IPS DF 19.7 (cell line): Measurements from ENCODE around the gene BAG1.

Source experiments
- DNase-seq: peaks from one replicate; pipeline ENCODE4 v3.0.0-alpha.2; 2013; ENCODE audit warnings: low read depth, low spot score

Gene BAG1

DNA sequence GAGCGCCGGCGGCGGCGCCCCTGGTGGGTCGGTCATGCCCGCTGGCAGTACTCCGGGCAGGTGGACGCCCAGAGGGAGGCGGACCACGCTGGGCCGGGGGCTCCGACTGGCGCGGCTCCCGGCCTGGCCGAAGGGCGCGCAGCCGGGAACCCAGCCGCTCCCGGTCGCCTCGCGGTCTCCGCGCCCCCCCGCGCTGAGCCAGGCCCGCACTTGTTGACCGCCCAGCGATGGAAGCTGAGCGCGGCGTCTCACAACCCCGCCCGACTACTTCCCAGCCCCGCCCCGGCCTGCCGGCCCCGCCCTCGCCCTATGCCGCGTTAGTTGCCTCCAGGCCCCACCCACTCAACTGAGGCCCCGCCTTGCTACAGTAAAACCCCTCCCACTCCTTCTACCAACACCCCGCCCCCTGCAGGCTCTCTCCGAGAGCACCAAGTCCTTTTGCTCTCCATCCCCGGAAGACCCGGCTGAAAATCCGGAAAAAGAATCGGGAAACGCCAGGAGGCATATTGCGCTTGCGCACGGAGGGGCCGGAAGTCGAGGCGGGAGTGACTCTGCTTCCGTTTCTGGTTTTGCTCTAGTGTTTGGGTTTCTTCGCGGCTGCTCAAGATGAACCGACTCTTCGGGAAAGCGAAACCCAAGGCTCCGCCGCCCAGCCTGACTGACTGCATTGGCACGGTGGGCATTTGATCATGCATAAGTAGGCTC lies at the start of gene BAG1, which contains the start of gene CHMP5:
TSS of gene BAG1 (minus strand) at position 236 of the 705 bp plus-strand sequence.
TSS of gene CHMP5 (plus strand) at position 577 of the 705 bp plus-strand sequence. CDS start at position 607, 30 bp downstream.
- peak; percentile 91 for DNase-seq

DNA sequence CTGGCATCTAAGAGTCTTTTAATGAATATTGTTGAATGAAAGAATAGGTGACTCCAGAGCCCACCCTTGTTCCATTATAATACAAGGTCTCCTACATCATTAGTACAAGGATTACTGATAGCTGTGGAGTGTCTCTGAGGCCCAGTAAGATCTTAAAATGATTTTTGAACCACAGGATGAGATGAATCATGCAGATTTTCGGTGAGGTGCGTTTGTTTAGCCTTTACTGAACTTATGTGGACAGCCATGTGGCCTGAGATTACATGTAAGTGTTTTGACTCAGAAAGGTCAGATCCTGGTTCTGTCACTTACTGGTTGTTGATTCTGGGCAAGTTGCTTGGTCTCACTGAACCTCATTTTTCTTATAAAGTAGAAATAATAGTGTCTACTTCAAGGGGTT lies 47.4 kb upstream of the BAG1 start:
- no peak for DNase-seq

DNA sequence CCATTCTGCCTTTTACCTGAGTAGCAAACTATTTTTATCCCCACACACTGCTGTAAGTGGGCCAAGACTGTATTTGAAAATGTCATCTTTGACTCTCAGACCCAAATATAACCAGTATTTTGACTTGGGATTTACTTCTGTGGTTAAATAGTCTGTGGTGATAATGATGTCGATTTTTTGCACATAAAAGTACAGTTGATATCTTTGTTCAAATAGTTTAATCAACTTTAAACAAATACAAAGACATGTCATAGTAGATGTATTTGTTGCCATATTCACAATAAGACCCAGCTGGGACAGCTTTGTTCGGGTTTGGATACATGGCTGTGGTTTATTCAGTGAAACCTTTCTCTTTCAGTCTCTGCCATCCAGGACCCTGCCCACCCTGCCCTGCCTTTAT lies 46.2 kb upstream of the BAG1 start:
- DNase-seq: no peak

DNA sequence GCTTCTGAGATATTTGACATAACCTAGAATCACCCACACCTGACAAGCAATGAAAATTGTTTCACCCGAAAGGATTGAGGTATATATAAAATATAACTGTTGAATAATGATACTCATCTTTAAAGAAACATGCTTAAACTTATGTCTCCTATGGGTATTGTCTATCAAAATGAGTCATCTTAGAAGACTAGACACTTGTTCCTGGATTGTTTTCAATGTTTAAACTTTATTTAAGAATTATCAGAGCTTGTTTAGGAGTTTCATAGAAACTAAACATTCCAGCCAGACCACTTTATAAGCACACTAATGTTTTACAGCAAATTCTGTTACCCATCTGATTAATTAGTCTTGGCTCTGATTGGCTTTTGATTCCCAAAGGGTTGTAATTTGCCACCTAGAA lies 45.4 kb upstream of the BAG1 start:
- no peak for DNase-seq

DNA sequence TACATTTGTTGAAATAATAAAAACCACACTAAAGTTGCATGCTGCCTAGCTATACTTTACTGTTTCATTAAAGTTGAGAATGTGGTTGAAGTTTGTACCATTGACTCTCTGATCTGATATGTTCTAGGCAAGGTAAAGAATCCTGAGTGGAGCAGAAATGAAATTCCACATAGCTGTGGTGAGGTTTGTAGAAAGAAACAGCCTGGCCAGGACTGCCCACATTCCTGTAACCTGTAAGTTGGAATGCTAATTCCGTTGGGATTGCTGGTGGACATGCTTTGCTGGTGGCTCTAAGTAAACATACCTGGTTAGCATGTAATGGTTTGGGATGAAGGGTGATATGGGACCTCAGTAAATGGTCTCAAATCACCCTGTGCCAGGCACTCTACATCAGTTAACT lies 42.6 kb upstream of the BAG1 start:
- DNase-seq: no peak

DNA sequence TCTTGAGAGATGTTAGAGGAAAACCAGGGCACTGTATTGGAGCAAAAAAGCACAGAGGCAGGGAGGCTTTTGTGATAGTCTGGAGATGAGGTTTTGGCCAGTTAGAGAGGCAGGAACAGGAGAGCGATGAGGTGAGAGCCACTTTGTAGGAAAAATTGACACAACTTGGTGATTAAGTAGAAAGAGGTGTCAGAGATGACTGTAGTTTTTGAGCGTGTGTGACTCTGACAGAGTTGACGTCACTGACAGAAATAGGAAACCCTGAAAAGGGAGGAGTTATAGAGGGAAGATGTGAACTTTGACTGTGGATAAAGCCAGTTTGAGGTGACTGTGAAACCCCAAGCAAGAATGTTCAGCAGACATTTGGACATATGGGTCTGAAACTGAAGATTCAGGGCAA lies 41.5 kb upstream of the BAG1 start:
- DNase-seq: no peak

DNA sequence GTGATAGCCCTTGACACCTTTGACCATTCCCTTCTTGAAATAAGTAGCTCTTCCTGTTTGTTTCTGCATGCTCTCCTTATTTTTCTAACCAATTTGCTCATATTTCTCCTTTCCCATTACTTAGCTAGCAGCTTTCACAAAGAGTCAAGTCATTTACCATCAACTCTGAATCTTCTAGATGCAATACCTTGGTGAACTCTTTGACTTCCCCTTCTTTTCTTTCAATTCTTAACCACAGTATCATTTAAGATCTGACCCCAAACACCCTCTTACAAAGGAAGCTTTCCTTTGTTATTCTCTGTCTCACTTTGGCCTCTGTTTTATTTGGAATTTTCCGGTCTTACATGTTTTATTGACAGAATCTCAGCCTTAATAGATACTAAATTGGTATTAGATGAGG lies 39.9 kb upstream of the BAG1 start:
- DNase-seq: no peak

DNA sequence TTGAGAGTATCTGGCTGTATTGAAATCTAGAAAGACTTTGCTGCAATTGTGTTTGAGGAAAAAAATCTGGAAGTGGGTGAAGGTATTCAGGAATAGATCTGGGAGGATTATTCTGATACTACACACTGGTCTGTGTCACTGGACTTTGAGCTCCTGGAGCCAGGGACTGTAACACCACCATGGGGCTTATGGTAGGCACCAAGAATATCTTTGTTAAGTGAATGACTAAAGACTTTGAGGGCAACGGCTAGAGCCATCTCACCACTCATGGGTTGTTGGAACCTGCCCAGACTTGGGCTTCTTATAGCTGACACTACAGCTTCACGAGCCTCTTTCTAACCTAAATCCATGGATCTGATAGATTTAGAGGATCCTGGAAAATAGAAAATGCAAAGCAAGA lies 36.0 kb upstream of the BAG1 start:
- DNase-seq: no peak

DNA sequence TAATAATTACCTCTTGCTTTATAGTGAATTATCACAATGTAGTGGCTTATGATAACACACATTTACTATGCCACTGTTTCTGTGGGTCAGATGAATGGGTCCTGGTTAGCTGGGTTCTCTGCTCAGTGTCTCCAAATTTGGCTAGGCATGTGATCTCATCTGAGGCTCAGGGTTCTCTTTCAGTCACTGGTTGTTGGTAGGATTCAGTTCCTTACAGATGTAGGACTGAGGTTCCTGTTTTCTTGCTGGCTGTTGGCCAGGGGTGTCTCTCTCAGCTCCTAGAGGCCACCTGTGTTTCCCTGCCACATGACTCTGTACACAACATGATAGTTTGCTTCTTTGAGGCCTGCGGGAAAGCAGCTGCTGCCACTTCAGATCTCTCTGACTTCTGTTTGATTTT lies 32.9 kb upstream of the BAG1 start:
- no peak for DNase-seq

DNA sequence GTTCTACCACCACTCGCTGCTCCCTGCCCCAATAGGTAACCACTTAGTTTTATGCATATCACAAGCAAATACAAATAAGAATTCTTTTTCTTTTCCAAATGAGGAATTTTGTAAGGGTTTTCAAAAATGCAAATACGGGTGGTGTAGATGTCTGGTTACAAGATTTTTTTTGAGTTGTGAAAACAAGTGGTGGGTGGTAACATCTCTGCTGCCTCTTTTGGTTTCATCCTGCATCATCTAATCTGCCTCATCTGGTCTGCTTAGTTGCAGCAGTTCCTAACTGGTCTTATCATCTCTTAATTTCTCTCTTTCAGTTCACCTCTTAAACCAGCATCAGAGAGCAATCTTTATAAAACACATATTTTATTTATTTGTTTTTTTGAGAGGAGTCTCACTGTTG lies 31.1 kb upstream of the BAG1 start:
- no peak for DNase-seq

DNA sequence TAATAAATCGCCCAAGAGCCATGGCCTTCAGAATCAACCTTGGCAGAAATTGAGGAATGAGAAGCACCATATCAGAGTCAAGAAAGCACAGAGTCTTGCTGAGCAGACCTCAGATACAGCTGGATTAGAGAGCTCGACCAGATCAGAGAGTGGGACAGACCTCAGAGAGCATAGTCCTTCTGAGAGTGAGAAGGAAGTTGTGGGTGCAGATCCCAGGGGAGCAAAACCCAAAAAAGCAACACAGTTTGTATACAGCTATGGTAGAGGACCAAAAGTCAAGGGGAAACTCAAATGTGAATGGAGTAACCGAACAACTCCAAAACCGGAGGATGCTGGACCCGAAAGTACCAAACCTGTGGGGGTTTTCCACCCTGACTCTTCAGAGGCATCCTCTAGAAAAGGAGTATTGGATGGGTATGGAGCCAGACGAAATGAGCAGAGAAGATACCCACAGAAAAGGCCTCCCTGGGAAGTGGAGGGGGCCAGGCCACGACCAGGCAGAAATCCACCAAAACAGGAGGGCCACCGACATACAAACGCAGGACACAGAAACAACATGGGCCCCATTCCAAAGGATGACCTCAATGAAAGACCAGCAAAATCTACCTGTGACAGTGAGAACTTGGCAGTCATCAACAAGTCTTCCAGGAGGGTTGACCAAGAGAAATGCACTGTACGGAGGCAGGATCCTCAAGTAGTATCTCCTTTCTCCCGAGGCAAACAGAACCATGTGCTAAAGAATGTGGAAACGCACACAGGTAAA lies 30.3 kb upstream of the BAG1 start:
- no peak for DNase-seq

DNA sequence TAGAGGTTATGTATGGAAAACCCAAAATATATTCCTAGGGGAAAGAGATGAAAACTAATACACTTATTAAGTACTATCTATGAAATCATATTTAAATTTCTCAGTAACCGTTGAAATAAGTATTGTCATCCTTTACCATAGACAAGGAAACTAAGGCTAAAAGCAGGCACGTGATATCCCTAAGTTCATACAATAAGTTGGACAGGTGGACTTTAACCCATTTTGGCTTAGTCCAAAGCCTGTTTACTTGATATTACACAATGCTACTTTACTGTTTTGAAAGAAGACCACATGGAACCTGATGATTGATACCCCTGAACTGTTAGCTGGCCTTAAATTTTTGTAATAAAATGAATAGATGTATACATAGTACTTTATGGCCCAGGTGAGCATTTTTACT lies 29.3 kb upstream of the BAG1 start:
- no peak for DNase-seq

DNA sequence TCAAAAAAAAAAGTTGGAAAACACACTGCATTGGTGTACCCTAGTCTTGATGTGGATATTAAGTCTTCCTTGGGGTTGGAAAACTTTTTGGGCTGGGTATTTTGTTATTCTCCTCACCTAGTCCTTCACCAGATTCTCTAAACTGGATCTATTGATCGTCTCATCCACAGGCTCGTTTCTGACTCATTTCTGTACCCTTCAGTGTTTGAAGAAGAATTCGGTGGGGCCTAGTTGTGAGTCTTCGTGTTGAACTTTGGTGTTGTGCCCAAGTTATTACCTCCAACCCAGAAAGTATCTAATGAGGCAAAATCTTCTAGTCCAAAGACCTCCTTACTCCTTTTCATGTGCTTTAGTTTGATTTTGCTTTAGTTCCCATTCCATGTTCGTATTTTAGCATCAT lies 27.4 kb upstream of the BAG1 start:
- DNase-seq: no peak

DNA sequence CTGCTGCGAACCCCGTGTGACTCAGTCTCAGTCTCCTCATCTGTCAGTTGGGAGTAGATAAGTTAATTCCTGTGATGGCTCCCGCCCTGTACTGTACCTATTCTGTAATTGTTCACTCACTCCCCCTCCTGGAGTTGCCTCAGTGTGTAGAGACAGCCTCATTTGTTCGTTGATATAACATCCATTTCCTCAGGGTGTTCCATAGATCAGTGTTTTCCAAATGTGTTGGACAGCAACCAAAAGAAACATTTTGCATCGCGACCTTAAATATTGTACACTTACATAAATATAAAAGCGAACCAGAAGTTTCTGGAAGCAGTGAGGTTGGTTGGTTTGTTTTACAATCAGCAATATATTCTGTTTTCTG lies 26.5 kb upstream of the BAG1 start:
- no peak for DNase-seq

DNA sequence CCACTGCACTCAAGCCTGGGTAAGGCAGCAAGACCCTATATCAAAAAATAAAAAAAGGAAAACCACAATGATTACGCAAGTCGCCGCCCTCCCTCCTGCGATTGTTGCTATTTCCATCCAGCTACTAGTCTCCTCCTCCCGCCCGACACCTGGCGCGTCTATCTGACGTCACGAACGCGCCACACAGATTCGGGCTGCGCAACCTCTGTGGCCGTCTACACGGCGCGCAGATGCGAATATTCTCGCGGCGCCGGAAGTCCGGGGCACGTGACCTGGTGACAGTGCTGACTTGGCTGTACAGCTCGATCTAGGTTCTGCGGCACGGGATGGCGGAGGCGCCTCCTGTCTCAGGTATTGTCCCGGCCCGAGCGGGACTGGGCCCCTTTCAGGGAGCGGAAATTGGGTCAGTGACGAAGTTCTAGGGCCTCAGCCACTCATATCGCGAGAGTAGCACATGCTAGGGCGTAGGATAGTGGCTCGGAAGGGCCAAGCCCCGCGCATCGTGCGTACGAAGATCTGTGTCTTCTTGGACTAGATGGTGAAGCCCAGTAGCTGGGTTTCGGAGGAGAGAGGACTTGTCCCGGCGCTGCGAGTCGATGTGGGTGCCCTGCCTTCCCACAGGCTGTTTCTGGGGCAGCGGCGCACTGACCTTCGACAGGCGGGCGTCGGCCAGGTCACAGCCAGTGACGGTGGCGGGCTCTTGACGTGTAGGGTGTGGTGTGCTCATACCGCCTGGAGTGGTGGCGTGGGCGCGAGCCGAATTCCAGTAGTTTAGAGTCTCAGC lies 25.9 kb upstream of the BAG1 start, which contains the start of gene NFX1:
TSS of gene NFX1 (plus strand) at position 270 of the 784 bp plus-strand sequence. CDS start at position 327, 57 bp downstream.
- DNase-seq: peak; percentile 89

DNA sequence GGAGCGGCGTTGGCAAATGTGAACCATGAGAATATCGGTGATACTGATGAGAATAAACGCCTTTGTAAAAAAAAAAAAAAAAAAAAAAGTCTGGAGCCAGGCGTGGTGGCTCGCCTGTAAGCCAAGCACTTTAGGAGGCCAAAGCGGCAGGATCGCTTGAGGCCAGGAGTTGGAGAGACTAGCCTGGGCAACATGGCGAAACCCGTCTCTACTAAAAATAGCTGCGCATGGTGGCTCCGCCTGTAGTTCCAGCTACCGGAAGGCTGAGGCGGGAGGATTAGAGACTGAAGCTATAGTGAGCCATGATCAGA lies 25.4 kb upstream of the BAG1 start:
- DNase-seq: no peak

DNA sequence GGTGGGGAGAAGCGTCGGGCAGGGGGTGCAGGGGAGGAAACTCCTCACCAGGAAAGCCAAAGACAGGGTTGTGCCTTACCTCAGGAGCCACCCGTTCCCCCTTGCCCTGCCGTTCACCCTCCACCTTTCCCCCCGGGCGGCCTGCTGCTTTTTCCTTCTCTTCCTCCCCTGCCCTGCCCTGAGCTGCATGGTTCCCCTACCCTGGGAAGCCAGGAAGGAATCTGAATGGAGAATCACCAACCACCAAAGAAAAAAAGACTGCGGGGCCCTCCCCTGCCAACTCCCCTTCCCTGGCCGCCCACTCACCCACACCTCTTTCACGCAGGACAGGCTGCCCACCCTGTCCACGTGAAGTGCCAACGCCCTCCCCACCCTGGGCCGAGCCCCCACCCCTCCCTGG lies 25.0 kb upstream of the BAG1 start:
- DNase-seq: no peak

DNA sequence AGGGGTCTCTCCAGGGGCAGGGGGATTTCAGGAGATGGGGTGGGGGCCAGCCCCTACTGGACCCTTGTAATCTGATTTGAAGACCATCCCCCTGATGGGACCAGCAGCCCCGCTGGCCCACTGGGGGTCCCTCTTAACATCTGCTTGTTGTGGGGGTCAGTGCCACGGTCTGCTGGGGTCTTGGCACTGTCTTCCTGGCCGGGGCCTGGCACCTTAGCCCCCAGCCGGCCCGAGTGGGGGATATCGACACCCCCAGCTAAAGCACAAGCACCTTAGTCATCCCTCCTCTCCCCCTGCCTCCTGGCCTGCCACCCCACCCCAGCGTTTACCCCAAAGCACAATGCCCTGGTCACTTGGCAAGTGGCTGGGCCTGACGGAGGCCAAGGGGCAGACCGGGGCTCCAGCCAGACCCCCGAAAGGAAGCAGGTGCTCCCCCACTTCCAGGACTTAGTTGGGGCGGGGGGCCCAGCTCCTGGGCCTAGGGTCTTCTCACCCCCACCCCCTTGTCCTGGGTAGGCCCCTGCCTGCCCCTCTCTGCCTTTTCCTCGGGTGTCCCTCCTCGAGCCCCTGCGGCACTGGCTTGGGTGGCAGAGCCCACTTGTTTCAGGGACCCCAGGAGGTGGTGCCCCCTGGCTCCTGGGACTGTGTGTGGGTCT lies 24.4 kb upstream of the BAG1 start:
- DNase-seq: no peak

DNA sequence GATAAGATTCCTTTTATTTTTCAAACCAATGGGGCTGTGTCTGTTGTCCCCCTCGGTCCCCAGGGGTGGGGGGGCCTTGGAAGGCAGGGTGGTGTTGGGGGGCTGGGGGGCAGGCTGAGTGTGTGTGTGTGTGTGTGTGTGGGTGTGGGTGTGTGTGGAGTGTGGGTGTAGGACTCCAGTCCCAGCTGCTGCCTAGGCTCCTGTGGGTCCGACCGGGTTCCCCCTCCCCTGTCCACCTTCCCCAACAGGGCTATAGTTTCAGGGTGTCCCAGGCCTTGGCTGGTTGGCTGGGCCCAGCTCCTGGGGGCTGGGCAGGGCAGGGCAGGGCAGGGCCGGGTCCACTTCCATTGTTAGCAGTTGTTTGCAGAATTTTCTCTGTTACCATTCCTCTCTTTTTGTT lies 23.7 kb upstream of the BAG1 start:
- no peak for DNase-seq

DNA sequence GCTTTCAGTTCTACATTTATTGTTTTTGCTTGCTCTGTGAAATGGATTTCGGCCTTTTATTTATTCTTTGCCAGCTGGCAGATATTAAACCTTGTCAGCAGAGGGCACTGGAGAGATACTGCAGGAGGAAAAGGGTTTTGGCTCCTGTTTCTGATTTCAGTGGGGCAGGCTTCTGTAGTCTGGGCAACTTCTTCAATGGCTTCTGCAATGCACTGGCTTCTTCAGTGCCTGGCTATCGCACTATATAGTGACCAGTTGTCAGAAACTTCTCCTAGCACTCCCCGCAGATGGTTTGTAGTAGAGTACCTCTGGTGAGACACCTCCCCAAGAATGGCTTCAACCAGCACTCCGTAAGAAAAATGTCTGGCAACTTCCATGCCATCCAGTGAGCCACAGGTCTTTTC lies 22.6 kb upstream of the BAG1 start:
- no peak for DNase-seq

DNA sequence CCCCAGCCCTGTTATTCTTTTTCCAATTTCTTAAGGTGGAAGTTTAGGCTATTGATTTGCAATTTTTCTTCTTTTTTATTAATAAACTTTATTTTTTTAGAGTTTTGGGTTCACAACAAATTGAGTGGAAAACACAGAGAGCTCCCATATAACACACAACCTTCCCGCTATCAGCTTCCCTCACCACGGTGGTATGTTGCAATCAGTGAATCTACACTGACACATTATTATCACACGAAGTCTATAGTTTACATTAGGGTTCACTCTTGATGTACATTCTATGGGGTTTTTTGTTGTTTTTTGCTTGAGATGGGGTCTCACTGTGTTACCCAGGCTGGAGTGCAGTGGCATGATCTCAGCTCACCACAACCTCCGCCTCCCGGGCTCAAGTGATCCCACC lies 21.0 kb upstream of the BAG1 start:
- no peak for DNase-seq

DNA sequence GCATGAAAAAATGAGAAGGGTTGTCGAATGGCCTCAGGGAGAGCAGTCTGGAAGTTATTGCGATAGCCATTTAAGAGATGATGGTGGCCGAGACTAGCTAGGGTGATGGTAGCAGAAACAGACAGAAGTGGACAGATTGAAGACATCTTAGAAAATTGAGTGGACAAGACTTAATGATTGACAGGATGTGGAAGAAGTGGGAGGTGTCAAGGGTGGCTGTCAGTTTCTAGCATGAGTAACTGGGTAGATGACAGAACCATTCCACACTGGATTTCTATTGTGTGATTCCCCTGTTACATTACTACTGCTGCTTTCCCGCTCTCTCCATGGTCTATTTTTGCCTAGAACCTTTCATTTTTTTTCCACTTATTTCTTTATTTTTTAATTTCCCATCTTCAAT lies 13.0 kb upstream of the BAG1 start:
- DNase-seq: no peak
